Measurements from ENCODE around the gene FOXF1.

FOXF1 gene

GRCh38 chr16:86558355-86559193 lies 48.2 kb downstream of the FOXF1 start:
- no peak for DNase-seq

GRCh38 chr16:86559802-86560305 lies 49.5 kb downstream of the FOXF1 start:
- DNase-seq = no peak

- DNase-seq = no peak
These were observed 52.0 kb downstream of the FOXF1 start for GRCh38 chr16:86562356-86562755.

- DNase-seq = peak; percentile 82 to 83
These were observed 53.4 kb downstream of the FOXF1 start for GRCh38 chr16:86563469-86564345.

Data from SHP77 (cell line).